Tibial artery (tissue), 4 donors: ENCODE data around the gene TFEB.

Experiments used
- DNase-seq, 2 donors: peaks; one replicate each; pipeline ENCODE4 v3.0.0-alpha.2; 2019
- H3K27ac ChIP-seq, 2 donors: fragments of 200-600 bp; sonication (generic) in 1 of 2; 1 replicate in 1 of 2; 2 replicates in 1 of 2; pipeline ENCODE4 v1.5.1; 2018 to 2019; ENCODE audit warnings: mild to moderate bottlenecking in 1 of 2
- H3K27me3 ChIP-seq, 2 donors: fragments of 200-600 bp; sonication (generic) in 1 of 2; one replicate each; pipeline versions ENCODE4 v1.5.1 to v1.6.0; 2016 to 2019
- H3K36me3 ChIP-seq, 3 donors: fragments of 200-600 bp; sonication (generic) in 2 of 3; one replicate each; pipeline ENCODE4 v1.5.1; 2016 to 2019; ENCODE audit warnings: mild to moderate bottlenecking in 2 of 3
- H3K4me1 ChIP-seq, 4 donors: fragments of 200-600 bp; sonication (generic) in 2 of 4; 1 replicate in 3 of 4; 2 replicates in 1 of 4; pipeline ENCODE4 v1.5.1; 2016 to 2019
- H3K4me3 ChIP-seq, 2 donors: fragments of 200-600 bp; sonication (generic) in 1 of 2; 1 replicate in 1 of 2; 2 replicates in 1 of 2; pipeline ENCODE4 v1.5.1; 2018 to 2019; ENCODE audit warnings: mild to moderate bottlenecking in 2 of 2
- H3K9me3 ChIP-seq, 3 donors: fragments of 200-600 bp; sonication (generic) in 1 of 3; one replicate each; pipeline ENCODE4 v1.5.1; 2016 to 2019
- CTCF ChIP-seq, 2 experiments: fragments of 200-600 bp in 1 of 2; fragments of 450-650 bp in 1 of 2; IDR thresholded peaks; one replicate each; pipeline ENCODE4 v1.5.1; 2017 to 2019; ENCODE audit warnings: antibody characterized with exemption in 2 of 2, mild to moderate bottlenecking in 1 of 2, moderate library complexity in 1 of 2
- intact Hi-C: fragments of 100-400 bp; cut with DNase I; formaldehyde crosslinking; loops from one replicate; pipeline ENCODE4 v1.15.0; 2023; ENCODE audit warnings: low total_unique reads

Gene TFEB

GRCh38 chr6:41779788-41780550 is 44.6 kb upstream of the TFEB start, which contains the start of gene FRS3:
TSS of gene FRS3 (minus strand) at chr6:41779900. CDS start at chr6:41776987, 2,913 bp downstream.
- intact Hi-C loops: loop anchor here (5.0 to 10.0 kb wide), 3 partner anchors 75 to 435 kb away; partner anchors contain the start of gene MRPS10
- H3K9me3 ChIP-seq: no peaks in the 10 kb centered on the region
- H3K27me3 ChIP-seq: no peaks in the 10 kb centered on the region
- peak; percentile 93 to 95 for TF ChIP-seq CTCF (IDR thresholded peaks at IDR 0.05)
- DNase-seq: peak; percentile 97 to 99
- H3K27ac ChIP-seq: peak within 1 kb of the TSS; percentile 80 to 86
- H3K36me3 ChIP-seq: peaks cover 6 to 24% (median 19%) of the 10 kb centered on the region in 3 donors
- H3K4me1 ChIP-seq: peaks cover 0 to 26% (median 18%) of the 10 kb centered on the region in 4 donors
- H3K4me3 ChIP-seq: peak within 1 kb of the TSS; percentile 75 to 80

GRCh38 chr6:41779336-41779735 is 43.9 kb upstream of the TFEB start:
- intact Hi-C loops: no loop called here
- Histone ChIP-seq H3K4me1 (peaks cover 0 to 22% (median 18%) of the 10 kb centered on the region in 4 donors), H3K9me3 (no peaks in the 10 kb centered on the region), H3K27me3 (no peaks in the 10 kb centered on the region), H3K36me3 (peaks cover 9 to 31% (median 25%) of the 10 kb centered on the region in 3 donors), H3K27ac (peak overlapping the region; percentile 34 to 86), H3K4me3 (peak overlapping the region; percentile 75 to 80)
- DNase-seq: no peak
- no peak for TF ChIP-seq CTCF (IDR thresholded peaks at IDR 0.05)

GRCh38 chr6:41778895-41779294 is 43.5 kb upstream of the TFEB start:
- no peak for TF ChIP-seq CTCF (IDR thresholded peaks at IDR 0.05)
- intact Hi-C loops: no loop called here
- Histone ChIP-seq H3K4me1 (peaks cover 0 to 22% (median 18%) of the 10 kb centered on the region in 4 donors), H3K27me3 (no peaks in the 10 kb centered on the region), H3K9me3 (no peaks in the 10 kb centered on the region), H3K36me3 (peaks cover 12 to 35% (median 29%) of the 10 kb centered on the region in 3 donors), H3K27ac (peak overlapping the region; percentile 34 to 86), H3K4me3 (peak overlapping the region; percentile 75 to 80)
- DNase-seq: no peak

GRCh38 chr6:41777551-41778285 is 42.3 kb upstream of the TFEB start:
- Histone ChIP-seq H3K9me3 (no peaks in the 10 kb centered on the region), H3K4me3 (no peak overlapping the region), H3K4me1 (peaks cover 0 to 21% (median 18%) of the 10 kb centered on the region in 4 donors), H3K27ac (no peak overlapping the region), H3K36me3 (peaks cover 17 to 47% (median 40%) of the 10 kb centered on the region in 3 donors), H3K27me3 (no peaks in the 10 kb centered on the region)
- intact Hi-C loops: no loop called here
- TF ChIP-seq CTCF (IDR thresholded peaks at IDR 0.05): no peak
- DNase-seq: no peak

GRCh38 chr6:41775293-41775882 is 40.0 kb upstream of the TFEB start:
- no peak for TF ChIP-seq CTCF (IDR thresholded peaks at IDR 0.05)
- H3K36me3 ChIP-seq: peaks cover 38 to 70% (median 64%) of the 10 kb centered on the region in 3 donors
- no peak for DNase-seq
- no peaks in the 10 kb centered on the region for H3K27me3 ChIP-seq
- intact Hi-C loops: no loop called here
- no peak overlapping the region for H3K4me3 ChIP-seq
- no peak overlapping the region for H3K27ac ChIP-seq
- H3K4me1 ChIP-seq: peaks cover 0 to 10% (median 9%) of the 10 kb centered on the region in 4 donors
- H3K9me3 ChIP-seq: no peaks in the 10 kb centered on the region
